ENCODE measurements around the gene RNF34. TPM values are rescaled to one million over a fixed set of nuclear protein-coding genes. Genes with fewer than 3 reads are reported as not detected.
A peak's percentile ranks its signal among the peaks of the same experiment; 100 is the strongest.

RNF34 gene
- total RNA-seq, 2 donors from 2014 or later: 88.6 to 99.0 TPM

GRCh38 chr12:121448771-121449315 lies 48.9 kb downstream of the RNF34 start:
- DNase-seq (no peak), ATAC-seq (replicated peaks in 1 of 2) (no peak)
- Mint-ChIP-seq H3K4me1 (ENCODE audit: low read depth) (peaks cover 10% of the 10 kb centered on the region), H3K9me3 (no peaks in the 10 kb centered on the region), H3K27ac (no peak overlapping the region), H3K4me3 (no peak overlapping the region), H3K36me3 (ENCODE audit: insufficient read depth in 2 of 2) (peaks cover 0 to 7% of the 10 kb centered on the region in 2 donors), H3K27me3 (ENCODE audit: low read depth) (no peaks in the 10 kb centered on the region)

DNA sequence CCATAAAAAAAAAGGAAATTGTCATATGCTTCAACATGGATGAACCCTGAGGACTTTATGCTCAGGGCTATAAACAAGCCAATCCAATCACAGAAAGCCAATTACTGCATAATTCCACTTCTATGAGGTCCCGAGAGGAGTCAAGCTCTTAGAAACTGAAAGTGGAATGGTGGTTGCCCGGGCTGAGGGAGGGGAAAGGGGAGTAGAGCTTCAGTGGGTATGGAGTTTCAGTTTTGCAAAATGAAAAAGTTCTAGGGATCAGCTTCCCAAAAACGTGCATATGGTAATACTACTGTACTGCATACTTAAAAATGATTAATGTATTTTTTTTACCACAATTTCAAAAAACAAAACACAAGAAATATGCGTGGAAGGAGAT lies 52.0 kb downstream of the RNF34 start:
- peaks cover 14% of the 10 kb centered on the region for H3K4me1 Mint-ChIP-seq (ENCODE audit: low read depth)
- no peaks in the 10 kb centered on the region for H3K27me3 Mint-ChIP-seq (ENCODE audit: low read depth)
- peaks cover 0 to 7% of the 10 kb centered on the region in 2 donors for H3K36me3 Mint-ChIP-seq (ENCODE audit: insufficient read depth in 2 of 2)
- DNase-seq: no peak
- H3K9me3 Mint-ChIP-seq: no peaks in the 10 kb centered on the region
- no peak overlapping the region for H3K27ac Mint-ChIP-seq
- no peak overlapping the region for H3K4me3 Mint-ChIP-seq
- peak in 1 of 2 donors; percentile 36 for ATAC-seq (replicated peaks in 1 of 2)

DNA sequence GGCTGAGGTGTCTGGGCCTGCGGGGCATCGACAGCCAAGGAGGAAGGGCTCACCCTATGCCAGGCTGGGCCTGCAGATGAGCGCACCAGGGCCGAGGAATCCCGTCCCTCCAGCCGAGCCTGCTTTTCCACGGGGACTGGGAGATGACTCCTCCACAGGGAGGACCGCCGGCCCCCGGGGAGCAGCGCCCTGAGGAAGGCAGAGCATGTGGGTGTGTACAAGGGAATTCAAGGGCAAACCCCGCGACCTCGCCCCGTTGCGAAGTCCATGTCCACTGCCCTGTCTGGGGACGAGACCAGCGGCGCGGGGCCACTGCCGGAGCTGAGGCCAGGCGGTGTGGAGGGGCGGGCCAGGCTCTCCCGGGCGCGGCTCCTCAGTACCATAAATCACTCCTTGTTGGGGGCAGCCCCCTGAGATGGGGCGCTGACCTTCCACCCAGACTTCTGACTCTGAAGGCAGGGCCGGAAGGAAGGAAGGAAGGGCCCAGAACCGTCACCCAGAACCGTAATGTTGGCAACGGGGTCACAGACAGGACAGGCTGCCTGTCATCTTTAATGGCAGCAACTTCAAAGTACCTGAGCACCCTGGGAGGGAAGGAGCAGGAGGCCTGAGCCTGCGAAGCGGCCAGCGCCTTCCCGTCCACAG lies 52.5 kb downstream of the RNF34 start:
- DNase-seq: no peak
- peaks cover 0 to 7% of the 10 kb centered on the region in 2 donors for H3K36me3 Mint-ChIP-seq (ENCODE audit: insufficient read depth in 2 of 2)
- H3K4me1 Mint-ChIP-seq (ENCODE audit: low read depth): peaks cover 16% of the 10 kb centered on the region
- no peak overlapping the region for H3K27ac Mint-ChIP-seq
- no peaks in the 10 kb centered on the region for H3K9me3 Mint-ChIP-seq
- H3K4me3 Mint-ChIP-seq: no peak overlapping the region
- ATAC-seq (replicated peaks in 1 of 2): no peak
- H3K27me3 Mint-ChIP-seq (ENCODE audit: low read depth): no peaks in the 10 kb centered on the region

- H3K4me3 Mint-ChIP-seq: no peak overlapping the region
- DNase-seq (no peak), ATAC-seq (replicated peaks in 1 of 2) (no peak)
- H3K36me3 Mint-ChIP-seq (ENCODE audit: insufficient read depth in 2 of 2): peaks cover 0 to 7% of the 10 kb centered on the region in 2 donors
- H3K4me1 Mint-ChIP-seq (ENCODE audit: low read depth): peaks cover 21% of the 10 kb centered on the region
- no peaks in the 10 kb centered on the region for H3K9me3 Mint-ChIP-seq
- no peaks in the 10 kb centered on the region for H3K27me3 Mint-ChIP-seq (ENCODE audit: low read depth)
- no peak overlapping the region for H3K27ac Mint-ChIP-seq
Observed at GRCh38 chr12:121452985-121453360, 53.1 kb downstream of the RNF34 start.

DNA sequence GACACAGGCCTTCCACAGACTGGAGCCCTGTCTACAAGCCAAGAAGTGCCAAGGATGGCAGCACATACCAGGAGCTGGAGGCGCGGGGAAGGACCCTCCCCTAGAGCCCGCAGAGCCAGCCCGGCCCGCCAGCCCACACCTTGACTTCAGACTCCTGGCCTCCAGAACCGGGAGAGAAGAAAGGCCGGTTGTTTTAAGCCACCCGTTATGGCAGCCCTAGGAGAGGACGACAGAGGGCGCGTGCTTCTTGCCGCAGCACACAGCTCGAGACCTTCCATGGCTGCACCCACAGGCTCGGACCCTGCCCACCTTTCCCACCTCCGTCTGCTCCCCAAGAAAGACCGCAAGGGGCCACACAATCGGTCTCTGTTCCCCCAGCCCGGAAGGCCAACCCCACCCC lies 53.7 kb downstream of the RNF34 start:
- no peak overlapping the region for H3K27ac Mint-ChIP-seq
- no peaks in the 10 kb centered on the region for H3K9me3 Mint-ChIP-seq
- ATAC-seq (replicated peaks in 1 of 2): no peak
- no peak for DNase-seq
- no peaks in the 10 kb centered on the region for H3K27me3 Mint-ChIP-seq (ENCODE audit: low read depth)
- H3K36me3 Mint-ChIP-seq (ENCODE audit: insufficient read depth in 2 of 2): peaks cover 0 to 7% of the 10 kb centered on the region in 2 donors
- H3K4me3 Mint-ChIP-seq: no peak overlapping the region
- peaks cover 24% of the 10 kb centered on the region for H3K4me1 Mint-ChIP-seq (ENCODE audit: low read depth)

DNA sequence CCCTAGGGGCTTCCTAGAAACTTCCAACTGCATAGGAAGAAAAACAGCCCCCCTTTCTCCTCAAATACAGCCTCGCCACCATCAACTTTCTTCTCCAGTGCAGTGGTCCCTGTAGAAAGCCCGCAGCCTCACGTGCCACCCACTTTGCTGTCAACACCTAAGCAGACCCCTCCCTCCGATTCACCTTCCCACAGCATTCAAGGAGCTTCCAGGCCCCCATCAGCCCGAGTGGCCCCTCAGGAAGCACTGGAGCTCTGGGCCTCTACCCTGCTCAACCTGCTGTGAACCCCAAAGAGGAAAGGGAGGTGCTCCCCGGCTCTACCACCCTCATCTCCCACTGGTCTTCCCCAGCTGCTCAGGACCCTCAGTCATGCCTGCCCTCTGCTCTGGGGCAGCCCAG lies 55.0 kb downstream of the RNF34 start:
- no peaks in the 10 kb centered on the region for H3K27me3 Mint-ChIP-seq (ENCODE audit: low read depth)
- no peaks in the 10 kb centered on the region for H3K9me3 Mint-ChIP-seq
- peaks cover 0 to 5% of the 10 kb centered on the region in 2 donors for H3K36me3 Mint-ChIP-seq (ENCODE audit: insufficient read depth in 2 of 2)
- H3K27ac Mint-ChIP-seq: no peak overlapping the region
- DNase-seq: no peak
- no peak for ATAC-seq (replicated peaks in 1 of 2)
- H3K4me3 Mint-ChIP-seq: no peak overlapping the region
- peaks cover 35% of the 10 kb centered on the region for H3K4me1 Mint-ChIP-seq (ENCODE audit: low read depth)

DNA sequence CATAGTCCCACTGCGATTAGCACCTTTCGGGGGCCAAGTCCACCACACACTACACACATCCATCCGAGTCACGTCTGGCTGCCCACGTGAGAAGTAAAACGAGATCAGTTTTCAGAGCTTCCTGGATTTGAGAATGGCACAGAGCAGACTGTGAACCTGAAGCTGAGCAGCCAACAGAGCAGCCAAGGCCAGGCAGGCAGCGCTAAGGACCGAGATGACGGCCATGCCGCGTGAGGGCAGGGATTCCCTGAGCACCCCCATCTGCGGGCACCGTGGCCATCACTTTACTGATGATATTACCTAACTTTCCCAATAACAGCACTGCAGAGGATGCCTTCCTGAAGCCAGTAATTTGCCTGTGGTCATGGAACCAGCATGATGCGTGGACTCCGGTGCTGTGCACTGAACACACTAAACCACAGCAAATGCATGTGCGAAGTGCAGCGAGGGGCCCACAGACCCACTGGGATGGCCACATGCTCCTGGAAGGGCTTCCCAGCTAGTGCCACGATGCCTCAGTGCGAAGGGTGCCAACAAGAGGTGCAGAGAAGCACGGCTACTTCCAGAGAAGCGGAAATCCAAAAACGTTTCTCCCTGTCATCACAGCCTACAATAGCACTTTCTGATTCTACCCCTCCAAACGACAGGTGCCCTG lies 56.0 kb downstream of the RNF34 start:
- no peak for ATAC-seq (replicated peaks in 1 of 2)

DNA sequence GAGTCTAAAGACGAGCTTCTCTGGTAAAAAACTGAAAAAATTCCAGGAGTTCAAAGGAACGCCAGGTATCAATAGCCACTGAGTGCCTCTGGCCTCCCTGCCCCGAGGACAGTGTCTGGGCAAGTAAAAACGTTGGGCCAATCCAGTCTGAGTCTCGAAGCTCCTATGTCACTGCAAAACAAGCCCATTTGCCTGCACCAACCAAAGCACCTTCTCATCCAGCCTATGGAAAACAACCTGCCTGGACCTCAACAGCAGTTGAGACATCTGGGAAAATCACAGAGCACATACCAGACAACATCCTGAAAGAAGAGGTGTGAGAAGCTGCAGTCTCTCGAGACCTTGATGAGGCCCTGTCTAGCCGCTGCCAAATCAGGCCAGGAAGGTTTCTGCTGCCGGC lies 56.6 kb downstream of the RNF34 start:
- no peaks in the 10 kb centered on the region for H3K36me3 Mint-ChIP-seq (ENCODE audit: insufficient read depth in 2 of 2)
- DNase-seq: no peak
- peaks cover 48% of the 10 kb centered on the region for H3K4me1 Mint-ChIP-seq (ENCODE audit: low read depth)
- H3K27ac Mint-ChIP-seq: no peak overlapping the region
- ATAC-seq (replicated peaks in 1 of 2): no peak
- no peak overlapping the region for H3K4me3 Mint-ChIP-seq
- H3K27me3 Mint-ChIP-seq (ENCODE audit: low read depth): no peaks in the 10 kb centered on the region
- no peaks in the 10 kb centered on the region for H3K9me3 Mint-ChIP-seq

More for the DNA sequence above, 56.0 kb downstream of the RNF34 start:
- no peak overlapping the region for H3K4me3 Mint-ChIP-seq
- no peaks in the 10 kb centered on the region for H3K27me3 Mint-ChIP-seq (ENCODE audit: low read depth)
- no peak overlapping the region for H3K27ac Mint-ChIP-seq
- H3K9me3 Mint-ChIP-seq: no peaks in the 10 kb centered on the region
- no peaks in the 10 kb centered on the region for H3K36me3 Mint-ChIP-seq (ENCODE audit: insufficient read depth in 2 of 2)
- peaks cover 45% of the 10 kb centered on the region for H3K4me1 Mint-ChIP-seq (ENCODE audit: low read depth)
- no peak for DNase-seq

DNA sequence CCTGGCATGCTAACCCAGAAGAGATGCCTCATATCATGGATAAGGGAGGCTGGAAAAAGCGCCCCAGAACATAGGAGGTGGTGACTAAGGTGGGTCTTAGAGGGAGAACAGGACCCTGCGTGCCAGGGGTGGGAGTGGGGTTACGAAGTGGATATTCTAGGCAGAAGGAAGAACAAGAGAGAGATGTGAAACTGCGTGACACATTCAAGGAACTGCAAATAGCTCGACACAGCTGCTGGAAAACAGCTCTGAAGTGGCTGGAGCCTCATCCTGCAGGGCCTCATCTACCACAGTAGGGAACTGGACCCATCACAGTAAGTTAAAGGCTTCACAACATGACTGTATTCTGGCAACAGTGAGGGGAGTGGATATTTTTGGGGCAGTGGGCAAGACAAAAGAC lies 61.1 kb downstream of the RNF34 start:
- Mint-ChIP-seq H3K36me3 (ENCODE audit: insufficient read depth in 2 of 2) (no peaks in the 10 kb centered on the region), H3K27me3 (ENCODE audit: low read depth) (no peaks in the 10 kb centered on the region), H3K4me3 (peak overlapping the region; percentile 14 to 23), H3K4me1 (ENCODE audit: low read depth) (peaks cover 66% of the 10 kb centered on the region), H3K9me3 (no peaks in the 10 kb centered on the region), H3K27ac (peak overlapping the region; percentile 14)
- peak in 1 of 2 donors; percentile 44 for ATAC-seq (replicated peaks in 1 of 2)
- no peak for DNase-seq

DNA sequence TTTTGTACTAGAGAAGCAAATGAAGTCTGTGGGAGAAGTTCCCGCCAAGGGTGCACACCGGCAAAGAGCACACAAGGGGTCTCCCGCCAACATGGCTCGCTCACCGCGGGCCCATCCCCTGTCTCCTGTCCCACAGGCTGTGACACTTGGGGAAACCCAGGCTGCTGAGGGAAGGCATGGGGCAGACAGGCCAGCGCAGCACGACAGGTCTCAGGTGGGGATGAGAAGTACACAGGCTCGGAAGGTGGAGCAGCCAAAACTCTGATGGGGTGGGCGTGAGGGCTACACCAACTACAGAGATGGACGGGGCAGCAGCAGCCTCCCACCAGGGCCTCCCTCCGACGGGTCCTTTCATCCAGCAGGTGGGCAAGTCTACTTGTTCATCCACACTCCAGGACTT lies 64.4 kb downstream of the RNF34 start:
- no peaks in the 10 kb centered on the region for H3K27me3 Mint-ChIP-seq (ENCODE audit: low read depth)
- no peaks in the 10 kb centered on the region for H3K9me3 Mint-ChIP-seq
- H3K27ac Mint-ChIP-seq: no peak overlapping the region
- no peak for DNase-seq
- ATAC-seq (replicated peaks in 1 of 2): no peak
- no peaks in the 10 kb centered on the region for H3K36me3 Mint-ChIP-seq (ENCODE audit: insufficient read depth in 2 of 2)
- H3K4me1 Mint-ChIP-seq (ENCODE audit: low read depth): peaks cover 54% of the 10 kb centered on the region
- H3K4me3 Mint-ChIP-seq: peak overlapping the region in 1 of 2 donors; percentile 3

GRCh38 chr12:121465921-121466793 lies 66.2 kb downstream of the RNF34 start:
- H3K9me3 Mint-ChIP-seq: no peaks in the 10 kb centered on the region
- DNase-seq: peak; percentile 60 to 66
- peak; percentile 4 to 19 for ATAC-seq (replicated peaks in 1 of 2)
- no peaks in the 10 kb centered on the region for H3K36me3 Mint-ChIP-seq (ENCODE audit: insufficient read depth in 2 of 2)
- H3K27ac Mint-ChIP-seq: peak overlapping the region; percentile 88
- no peaks in the 10 kb centered on the region for H3K27me3 Mint-ChIP-seq (ENCODE audit: low read depth)
- peaks cover 36% of the 10 kb centered on the region for H3K4me1 Mint-ChIP-seq (ENCODE audit: low read depth)
- H3K4me3 Mint-ChIP-seq: peak overlapping the region; percentile 92 to 93

DNA sequence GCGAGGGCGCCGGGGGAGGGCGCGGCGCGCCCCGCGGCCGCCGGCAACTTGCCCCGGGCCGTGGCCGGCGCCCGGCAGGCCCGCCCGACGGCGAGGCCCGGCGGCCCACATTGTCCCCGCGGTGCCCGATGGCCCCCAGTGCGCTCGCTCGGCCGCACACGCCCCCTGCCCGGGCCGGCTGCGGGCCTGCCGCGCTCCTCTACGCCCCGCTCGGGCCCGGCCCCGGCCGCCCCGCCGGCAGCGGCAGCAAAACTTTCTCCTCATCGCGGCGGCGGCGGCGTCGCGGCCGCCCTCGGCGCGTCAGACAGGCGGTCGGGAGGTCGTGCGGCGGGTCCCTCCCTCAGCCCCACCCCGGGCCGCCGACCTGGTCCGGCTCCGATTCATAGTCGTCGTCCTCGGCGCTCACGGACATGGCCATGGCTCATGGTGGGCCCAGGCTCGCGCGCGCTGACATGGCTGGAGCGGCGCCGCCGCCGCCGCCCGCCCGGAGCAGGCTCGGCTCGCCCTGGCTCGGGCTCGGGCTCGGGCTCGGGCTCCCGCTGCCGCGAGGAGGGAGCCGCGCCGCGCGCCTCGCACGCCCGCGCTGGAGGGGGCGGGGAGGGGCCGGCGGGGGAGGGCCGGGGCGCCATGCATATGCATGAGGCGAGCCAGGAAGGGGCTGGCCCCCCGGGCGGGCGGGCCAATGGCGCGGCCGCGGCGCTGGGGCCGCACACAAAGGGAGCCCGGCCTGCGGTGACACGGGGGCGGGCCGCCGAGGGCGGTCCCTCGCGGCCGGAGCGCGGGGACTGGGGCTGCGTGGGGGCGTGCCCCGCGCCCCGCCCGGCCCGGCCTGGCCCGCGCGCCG lies 67.1 kb downstream of the RNF34 start:
- no peak overlapping the region for H3K27ac Mint-ChIP-seq
- DNase-seq (peak; percentile 90 to 91), ATAC-seq (replicated peaks in 1 of 2) (peak; percentile 90 to 92)
- H3K27me3 Mint-ChIP-seq (ENCODE audit: low read depth): no peaks in the 10 kb centered on the region
- H3K4me3 Mint-ChIP-seq: peak overlapping the region; percentile 40 to 56
- no peaks in the 10 kb centered on the region for H3K9me3 Mint-ChIP-seq
- peaks cover 27% of the 10 kb centered on the region for H3K4me1 Mint-ChIP-seq (ENCODE audit: low read depth)
- H3K36me3 Mint-ChIP-seq (ENCODE audit: insufficient read depth in 2 of 2): no peaks in the 10 kb centered on the region

Measured in activated T-cell treated with anti-CD3 and anti-CD28 coated beads, Interleukin-2, amount 50 U/mL, for 72 hours (primary cell).